HEK293 (cell line): ENCODE results near the gene HDAC10.

Experiments used
- CTCF ChIA-PET: fragments of 350-600 bp; formaldehyde crosslinking; extraction: SDS; loops from one replicate; lab custom pipeline; 2021; ENCODE audit warnings: antibody characterized with exemption; lab: Yijun Ruan, JAX
- POLR2A ChIA-PET: fragments of 300-600 bp; formaldehyde crosslinking; extraction: SDS; loops from one replicate; lab custom pipeline; 2020; ENCODE audit warnings: antibody characterized with exemption, inconsistent platforms; lab: Yijun Ruan, JAX
- H3K27ac ChIP-seq: fragments of 200-500 bp; sonication (Bioruptor generic); 2 replicates; pipeline ENCODE4 v1.5.1; 2014; ENCODE audit warnings: low read depth, low read length, control low read depth, inconsistent platforms; ENCODE audit errors: extremely low read depth
- H3K36me3 ChIP-seq, 2 experiments: fragments of 200-500 bp in 1 of 2; sonication (Bioruptor generic) in 1 of 2; 1 replicate in 1 of 2; 2 replicates in 1 of 2; pipeline ENCODE4 v1.5.1; 2014 to 2017; ENCODE audit warnings: inconsistent platforms in 2 of 2, low read length in 2 of 2; ENCODE audit not compliant: control insufficient read depth in 2 of 2, insufficient read depth in 1 of 2
- H3K4me1 ChIP-seq: fragments of 200-500 bp; sonication (Bioruptor generic); 2 replicates; pipeline ENCODE4 v1.5.1; 2014; ENCODE audit warnings: mild to moderate bottlenecking, low read length, inconsistent platforms; ENCODE audit not compliant: control insufficient read depth, insufficient read depth
- H3K4me3 ChIP-seq: 2 replicates; pipeline ENCODE4 v1.5.1; 2011; ENCODE audit warnings: low read depth, mild to moderate bottlenecking, control low read depth, low read length, moderate library complexity
- H3K9me3 ChIP-seq: fragments of 200-500 bp; sonication (Bioruptor generic); 2 replicates; pipeline ENCODE4 v1.5.1; 2014; ENCODE audit warnings: low read depth, low read length, inconsistent platforms; ENCODE audit not compliant: control insufficient read depth, insufficient read depth
- CTCF ChIP-seq: fragments of 450-650 bp; formaldehyde crosslinking; IDR thresholded peaks from 2 replicates; pipeline ENCODE4 v1.5.1; 2016; ENCODE audit warnings: missing biosample characterization, missing genetic modification characterization
- GFI1B ChIP-seq: fragments of 450-650 bp; formaldehyde crosslinking; IDR thresholded peaks from 2 replicates; pipeline ENCODE4 v1.5.1; 2016; ENCODE audit warnings: missing biosample characterization, missing genetic modification characterization
- GLIS2 ChIP-seq: fragments of 450-650 bp; formaldehyde crosslinking; IDR thresholded peaks from 2 replicates; pipeline ENCODE4 v1.5.1; 2016; ENCODE audit warnings: missing biosample characterization, missing genetic modification characterization
- KLF16 ChIP-seq: fragments of 450-650 bp; formaldehyde crosslinking; IDR thresholded peaks from 2 replicates; pipeline ENCODE4 v1.5.1; 2017; ENCODE audit warnings: missing biosample characterization, missing genetic modification characterization
- KLF8 ChIP-seq: fragments of 450-650 bp; formaldehyde crosslinking; IDR thresholded peaks from 2 replicates; pipeline ENCODE4 v1.5.1; 2016; ENCODE audit warnings: missing biosample characterization, missing genetic modification characterization
- PBX3 ChIP-seq: sonication (generic); formaldehyde crosslinking; IDR thresholded peaks from 2 replicates; pipeline ENCODE4 v1.8.1; 2022; ENCODE audit warnings: mild to moderate bottlenecking, moderate library complexity, missing genetic modification reagents
- TCF7L2 ChIP-seq: IDR thresholded peaks from 2 replicates; pipeline ENCODE4 v1.6.1; 2011; ENCODE audit warnings: low read depth, mild to moderate bottlenecking, inconsistent platforms, low read length, moderate library complexity, borderline replicate concordance
- ZBTB48 ChIP-seq: fragments of 450-650 bp; formaldehyde crosslinking; IDR thresholded peaks from 2 replicates; pipeline ENCODE4 v1.5.1; 2016; ENCODE audit warnings: missing biosample characterization, missing genetic modification characterization
- ZBTB49 ChIP-seq: fragments of 450-650 bp; formaldehyde crosslinking; IDR thresholded peaks from 2 replicates; pipeline ENCODE4 v1.5.1; 2016; ENCODE audit warnings: missing biosample characterization, missing genetic modification characterization, low read depth
- ZFHX2 ChIP-seq: fragments of 450-650 bp; formaldehyde crosslinking; conservative IDR thresholded peaks from 2 replicates; pipeline ENCODE4 v1.5.1; 2016; ENCODE audit warnings: missing biosample characterization, missing genetic modification characterization
- ZNF157 ChIP-seq: fragments of 450-650 bp; formaldehyde crosslinking; IDR thresholded peaks from 2 replicates; pipeline ENCODE4 v1.5.1; 2016; ENCODE audit warnings: missing biosample characterization, missing genetic modification characterization
- ZNF174 ChIP-seq: fragments of 450-650 bp; formaldehyde crosslinking; IDR thresholded peaks from 2 replicates; pipeline ENCODE4 v1.5.0; 2017; ENCODE audit warnings: missing biosample characterization, mild to moderate bottlenecking, missing genetic modification characterization
- ZNF391 ChIP-seq: fragments of 450-650 bp; formaldehyde crosslinking; IDR thresholded peaks from 2 replicates; pipeline ENCODE4 v1.5.1; 2016; ENCODE audit warnings: low read depth, missing biosample characterization, missing genetic modification characterization, borderline replicate concordance
- ZNF561 ChIP-seq: fragments of 450-650 bp; IDR thresholded peaks from 2 replicates; pipeline ENCODE4 v1.5.1; 2018; ENCODE audit warnings: missing biosample characterization, missing genetic modification characterization, borderline replicate concordance
- ZNF639 ChIP-seq: fragments of 450-650 bp; formaldehyde crosslinking; IDR thresholded peaks from 2 replicates; pipeline ENCODE4 v1.5.1; 2016; ENCODE audit warnings: missing biosample characterization, missing genetic modification characterization
- ZNF692 ChIP-seq: fragments of 450-650 bp; formaldehyde crosslinking; IDR thresholded peaks from 2 replicates; pipeline ENCODE4 v1.5.1; 2016; ENCODE audit warnings: missing biosample characterization, missing genetic modification characterization
- ZNF768 ChIP-seq: fragments of 450-650 bp; formaldehyde crosslinking; IDR thresholded peaks from 2 replicates; pipeline ENCODE4 v1.5.1; 2018; ENCODE audit warnings: missing biosample characterization, mild to moderate bottlenecking, missing genetic modification characterization
- ZNF777 ChIP-seq: fragments of 450-650 bp; formaldehyde crosslinking; IDR thresholded peaks from 2 replicates; pipeline ENCODE4 v1.5.1; 2017; ENCODE audit warnings: missing biosample characterization, missing genetic modification characterization, borderline replicate concordance
- ZSCAN23 ChIP-seq: fragments of 450-650 bp; formaldehyde crosslinking; IDR thresholded peaks from 2 replicates; pipeline ENCODE4 v1.5.1; 2016; ENCODE audit warnings: missing biosample characterization, missing genetic modification characterization
- ZSCAN5A ChIP-seq: fragments of 450-650 bp; formaldehyde crosslinking; IDR thresholded peaks from 2 replicates; pipeline ENCODE4 v1.5.1; 2016; ENCODE audit warnings: missing biosample characterization, missing genetic modification characterization

The HDAC10 gene

GRCh38 chr22:50209893-50210292 lies 41.2 kb downstream of the HDAC10 start:
- Histone ChIP-seq H3K27ac (no peak overlapping the region), H3K4me3 (no peak overlapping the region), H3K4me1 (no peaks in the 10 kb centered on the region), H3K9me3 (no peaks in the 10 kb centered on the region), H3K36me3 (peaks cover 30 to 89% of the 10 kb centered on the region in 2 experiments)
- TF ChIP-seq ZBTB48 (no peak), ZNF777 (tag by site-specific recombination) (no peak), ZSCAN5A (no peak), CTCF (tag by site-specific recombination) (peak; percentile 70), ZNF174 (no peak), KLF16 (no peak), ZNF768 (peak; percentile 31; the same call in 1 of the 2 replicates), KLF8 (tag by site-specific recombination) (peak; percentile 32; the same call in 1 of the 2 replicates), ZNF639 (tag by site-specific recombination) (no peak), TCF7L2 (no peak)
- ChIA-PET CTCF (interaction anchor here (1.2 to 2.7 kb wide), 2 partner anchors 33 to 60 kb away, joined by 4 to 24 read pairs; no protein-coding TSS in a partner anchor), POLR2A (no interaction called here)

GRCh38 chr22:50208939-50209892 lies 41.8 kb downstream of the HDAC10 start:
- H3K4me3 ChIP-seq, result no peak overlapping the region
- H3K36me3 ChIP-seq, result peaks cover 28 to 88% of the 10 kb centered on the region in 2 experiments
- no peaks in the 10 kb centered on the region for H3K4me1 ChIP-seq
- no peaks in the 10 kb centered on the region for H3K9me3 ChIP-seq
- CTCF ChIA-PET, result interaction anchor here (0.5 to 2.0 kb wide), 12 partner anchors 26 to 443 kb away, joined by 3 to 6 read pairs (median 4); no protein-coding TSS in a partner anchor
- POLR2A ChIA-PET, result interaction anchor here (0.7 to 1.1 kb wide), 2 partner anchors 34 to 247 kb away, joined by 3 to 4 read pairs; no protein-coding TSS in a partner anchor
- no peak overlapping the region for H3K27ac ChIP-seq
- TF ChIP-seq ZNF391 (no peak), PBX3 (CRISPR knock-in tag) (no peak), GLIS2 (tag by site-specific recombination) (peak; percentile 33), ZNF561 (no peak), ZNF639 (tag by site-specific recombination) (no peak), GFI1B (no peak), ZFHX2 (tag by site-specific recombination) (peak; percentile 52), ZNF692 (tag by site-specific recombination) (no peak), ZNF157 (peak; percentile 54; the same call in 1 of the 2 replicates), ZBTB49 (tag by site-specific recombination) (no peak), ZSCAN23 (tag by site-specific recombination) (no peak)
